ENCODE measurements around the gene KLK6. TPM values are rescaled to one million over a fixed set of nuclear protein-coding genes. Genes with fewer than 3 reads are reported as not detected.

KLK6 gene
- not detected for total RNA-seq

- TF ChIP-seq POLR2A (IDR thresholded peaks at IDR 0.05; ENCODE audit: low read depth) (no peak), POLR2AphosphoS5 (IDR thresholded peaks at IDR 0.05) (no peak), EP300 (IDR thresholded peaks at IDR 0.05) (no peak)
- TF ChIP-seq, protein P1, sequence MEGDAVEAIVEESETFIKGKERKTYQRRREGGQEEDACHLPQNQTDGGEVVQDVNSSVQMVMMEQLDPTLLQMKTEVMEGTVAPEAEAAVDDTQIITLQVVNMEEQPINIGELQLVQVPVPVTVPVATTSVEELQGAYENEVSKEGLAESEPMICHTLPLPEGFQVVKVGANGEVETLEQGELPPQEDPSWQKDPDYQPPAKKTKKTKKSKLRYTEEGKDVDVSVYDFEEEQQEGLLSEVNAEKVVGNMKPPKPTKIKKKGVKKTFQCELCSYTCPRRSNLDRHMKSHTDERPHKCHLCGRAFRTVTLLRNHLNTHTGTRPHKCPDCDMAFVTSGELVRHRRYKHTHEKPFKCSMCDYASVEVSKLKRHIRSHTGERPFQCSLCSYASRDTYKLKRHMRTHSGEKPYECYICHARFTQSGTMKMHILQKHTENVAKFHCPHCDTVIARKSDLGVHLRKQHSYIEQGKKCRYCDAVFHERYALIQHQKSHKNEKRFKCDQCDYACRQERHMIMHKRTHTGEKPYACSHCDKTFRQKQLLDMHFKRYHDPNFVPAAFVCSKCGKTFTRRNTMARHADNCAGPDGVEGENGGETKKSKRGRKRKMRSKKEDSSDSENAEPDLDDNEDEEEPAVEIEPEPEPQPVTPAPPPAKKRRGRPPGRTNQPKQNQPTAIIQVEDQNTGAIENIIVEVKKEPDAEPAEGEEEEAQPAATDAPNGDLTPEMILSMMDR (IDR thresholded peaks at IDR 0.05): no peak
- 73% methylated on average over 17 of the region's 19 CpGs for WGBS
- intact Hi-C loops (cut with DNase I): no loop called here
- Histone ChIP-seq H3K36me3 (no peaks in the 10 kb centered on the region), H3K27ac (replicated peaks in 1 of 4) (no peak within 1 kb of the TSS), H3K9me3 (no peaks in the 10 kb centered on the region), H3K27me3 (peaks cover 0 to 77% (median 0%) of the 10 kb centered on the region in 4 donors), H3K4me3 (no peak within 1 kb of the TSS), H3K4me1 (no peaks in the 10 kb centered on the region)
- DNase-seq (ENCODE audit: extremely low spot score): no peak
These were observed at the start of gene KLK6 for GRCh38 chr19:50969413-50969760. Gene KLK6, minus strand, starts transcription at chr19:50969591. Its CDS starts 1,487 bp downstream, at chr19:50968104.

GRCh38 chr19:51018745-51019543 is 49.6 kb upstream of the KLK6 start:
- TF ChIP-seq, protein P1 (IDR thresholded peaks at IDR 0.05): no peak
- TF ChIP-seq EP300 (IDR thresholded peaks at IDR 0.05) (no peak), POLR2A (IDR thresholded peaks at IDR 0.05; ENCODE audit: low read depth) (no peak), POLR2AphosphoS5 (IDR thresholded peaks at IDR 0.05) (no peak)
- peak overlapping the region; percentile 28 to 53 (median 33) for H3K4me3 ChIP-seq

GRCh38 chr19:51016798-51017683 is 47.6 kb upstream of the KLK6 start:
- Histone ChIP-seq H3K27me3 (peaks cover 0 to 92% (median 34%) of the 10 kb centered on the region in 4 donors), H3K4me1 (peaks cover 17 to 31% (median 28%) of the 10 kb centered on the region in 4 donors), H3K4me3 (peak overlapping the region in 3 of 4 donors; percentile 14 to 45 (median 33)), H3K27ac (replicated peaks in 1 of 4) (no peak overlapping the region), H3K36me3 (no peaks in the 10 kb centered on the region), H3K9me3 (no peaks in the 10 kb centered on the region)
- intact Hi-C loops (cut with DNase I): no loop called here
- no peak for DNase-seq (ENCODE audit: extremely low spot score)
- 2% methylated on average over 68 of the region's 68 CpGs for WGBS
- TF ChIP-seq, protein P1 (IDR thresholded peaks at IDR 0.05): peak in 1 of 3 experiments; percentile 61
- TF ChIP-seq EP300 (IDR thresholded peaks at IDR 0.05): no peak

More at GRCh38 chr19:51018745-51019543, 49.6 kb upstream of the KLK6 start:
- Histone ChIP-seq H3K36me3 (no peaks in the 10 kb centered on the region), H3K27me3 (peaks cover 0 to 93% (median 35%) of the 10 kb centered on the region in 4 donors), H3K4me1 (peaks cover 17 to 31% (median 28%) of the 10 kb centered on the region in 4 donors), H3K9me3 (no peaks in the 10 kb centered on the region), H3K27ac (replicated peaks in 1 of 4) (no peak overlapping the region)
- WGBS: 2% methylated on average over 42 of the region's 68 CpGs
- no peak for DNase-seq (ENCODE audit: extremely low spot score)
- intact Hi-C loops (cut with DNase I): no loop called here

DNA sequence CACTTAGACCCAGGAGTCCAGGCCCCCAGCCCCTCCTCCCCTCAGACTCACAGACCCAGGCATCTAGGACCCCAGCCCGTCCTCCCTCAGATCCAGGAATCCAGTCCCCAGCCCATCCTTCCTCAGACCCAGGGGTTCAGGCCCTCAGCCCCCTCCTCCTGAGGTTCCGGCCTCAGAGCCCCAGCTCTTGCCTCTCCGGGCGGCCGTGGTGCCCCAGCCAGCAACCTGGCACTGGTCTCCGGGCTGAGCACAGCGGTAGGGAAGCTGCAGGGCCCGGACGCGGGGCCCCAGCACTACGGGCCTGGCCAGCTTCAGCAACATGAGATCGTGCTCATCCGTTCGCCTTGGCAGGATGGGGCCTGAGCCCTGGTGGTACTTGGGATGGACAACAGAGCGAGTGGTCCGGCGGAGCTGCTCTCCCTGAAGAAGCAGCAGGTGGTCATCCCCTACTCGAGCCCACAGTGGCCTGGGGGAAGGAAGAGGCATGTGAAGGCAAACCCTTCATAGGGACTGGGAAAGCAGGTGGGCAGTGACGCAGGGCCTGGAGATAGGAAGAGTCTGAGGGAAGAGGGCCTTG is 46.4 kb upstream of the KLK6 start:
- H3K9me3 ChIP-seq: no peaks in the 10 kb centered on the region
- no peak for DNase-seq (ENCODE audit: extremely low spot score)
- H3K27ac ChIP-seq (replicated peaks in 1 of 4): no peak overlapping the region
- H3K36me3 ChIP-seq: no peaks in the 10 kb centered on the region
- intact Hi-C loops (cut with DNase I): no loop called here
- TF ChIP-seq POLR2A (IDR thresholded peaks at IDR 0.05; ENCODE audit: low read depth) (no peak), POLR2AphosphoS5 (IDR thresholded peaks at IDR 0.05) (no peak)
- peaks cover 17 to 31% (median 28%) of the 10 kb centered on the region in 4 donors for H3K4me1 ChIP-seq
- peaks cover 0 to 96% (median 34%) of the 10 kb centered on the region in 4 donors for H3K27me3 ChIP-seq
- no peak overlapping the region for H3K4me3 ChIP-seq
- 77% methylated on average over 14 of the region's 19 CpGs for whole genome bisulfite sequencing
